Skeletal muscle cell (primary cell): ENCODE measurements around the gene CRELD2.

Experiments used
- DNase-seq: peaks from one replicate; pipeline ENCODE4 v3.0.0-alpha.2; 2010; ENCODE audit warnings: low read depth
- H3K4me3 ChIP-seq: 2 replicates; pipeline ENCODE4 v1.5.1; 2011; ENCODE audit warnings: low read depth, mild to moderate bottlenecking, control low read depth, low read length, moderate library complexity

Gene CRELD2

DNA sequence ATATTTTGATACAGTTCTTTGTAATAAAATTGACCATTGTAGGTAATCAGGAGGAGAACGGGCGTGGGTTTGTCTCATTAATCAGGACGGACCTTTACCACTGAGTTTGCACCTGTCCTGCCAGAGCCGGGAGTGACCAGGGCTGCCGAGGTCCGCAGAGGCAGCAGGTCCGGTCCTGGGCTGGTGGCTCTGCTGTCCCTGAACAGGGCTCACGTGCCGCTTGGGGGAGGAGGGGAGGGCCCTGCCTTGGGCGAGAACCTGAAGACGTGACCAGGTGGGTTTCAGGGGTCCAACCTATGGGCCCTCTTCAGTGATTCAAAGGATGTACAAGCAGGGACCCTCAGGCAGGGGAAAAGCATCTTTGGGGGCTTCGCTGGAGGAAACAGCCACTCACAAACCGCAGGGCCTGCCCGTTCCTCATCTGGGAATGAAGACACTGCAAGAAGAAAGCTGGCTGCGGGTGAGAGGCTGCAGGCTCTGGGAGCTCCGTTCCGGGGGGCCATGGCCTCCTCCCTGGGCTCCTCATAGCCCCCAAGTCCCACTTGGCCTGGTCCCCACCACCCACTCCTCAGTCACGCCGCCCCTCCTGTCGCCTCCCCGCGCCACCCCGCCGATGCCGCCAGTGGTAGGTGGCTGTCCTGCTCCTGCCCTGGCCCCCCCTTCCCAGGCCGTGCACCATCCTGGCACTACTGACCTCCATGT, 9.2 kb downstream of the CRELD2 start:
- no peak overlapping the region for H3K4me3 ChIP-seq
- DNase-seq = no peak

DNA sequence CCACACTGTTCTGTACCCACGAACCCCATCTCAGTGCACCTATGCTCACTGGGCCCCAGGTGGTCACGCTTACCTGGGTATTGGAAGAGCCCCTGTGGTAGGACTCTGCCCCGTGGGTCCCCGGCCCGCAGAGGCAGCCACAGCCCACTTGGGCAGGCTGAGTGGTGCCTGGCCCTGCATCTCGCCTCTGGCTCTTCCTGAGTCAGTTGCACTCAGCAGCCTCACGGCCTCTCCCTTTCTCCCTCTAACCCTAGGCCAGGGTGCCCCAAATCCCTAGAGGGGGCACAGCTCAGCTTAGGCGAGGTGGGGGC, 9.7 kb downstream of the CRELD2 start:
- no peak overlapping the region for H3K4me3 ChIP-seq
- no peak for DNase-seq

DNA sequence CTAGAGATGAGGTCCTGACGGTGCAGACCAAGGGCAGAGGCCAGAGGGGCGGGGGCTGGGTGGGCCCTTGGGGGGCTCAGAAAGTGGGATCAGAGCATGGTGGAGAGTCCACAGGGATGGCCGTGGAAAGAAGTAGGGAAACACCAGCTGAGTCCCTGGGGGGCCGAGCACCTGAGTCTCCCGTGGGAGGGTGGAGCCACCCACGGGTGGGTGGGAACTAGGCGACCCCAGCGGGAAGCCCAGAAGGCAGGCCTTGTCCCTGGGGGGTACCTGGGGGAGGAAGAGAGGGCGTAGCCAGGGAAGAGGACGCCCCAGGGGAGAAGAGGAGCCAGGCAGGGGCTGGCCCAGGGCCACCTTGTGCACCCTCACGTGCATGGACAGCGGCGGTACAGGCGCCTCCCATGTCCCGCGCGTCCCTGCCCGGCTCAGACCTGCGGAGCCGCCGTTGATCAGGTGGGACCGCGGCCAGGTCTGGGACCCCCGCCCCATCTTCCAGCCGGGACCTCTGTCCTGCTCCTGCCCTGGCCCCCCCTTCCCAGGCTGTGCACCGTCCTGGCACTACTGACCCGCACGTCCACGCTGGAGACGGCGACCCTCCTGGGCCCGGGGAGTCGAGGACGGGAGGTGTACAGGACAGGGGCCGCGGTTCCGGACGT, 10.2 kb downstream of the CRELD2 start:
- no peak overlapping the region for H3K4me3 ChIP-seq
- no peak for DNase-seq

DNA sequence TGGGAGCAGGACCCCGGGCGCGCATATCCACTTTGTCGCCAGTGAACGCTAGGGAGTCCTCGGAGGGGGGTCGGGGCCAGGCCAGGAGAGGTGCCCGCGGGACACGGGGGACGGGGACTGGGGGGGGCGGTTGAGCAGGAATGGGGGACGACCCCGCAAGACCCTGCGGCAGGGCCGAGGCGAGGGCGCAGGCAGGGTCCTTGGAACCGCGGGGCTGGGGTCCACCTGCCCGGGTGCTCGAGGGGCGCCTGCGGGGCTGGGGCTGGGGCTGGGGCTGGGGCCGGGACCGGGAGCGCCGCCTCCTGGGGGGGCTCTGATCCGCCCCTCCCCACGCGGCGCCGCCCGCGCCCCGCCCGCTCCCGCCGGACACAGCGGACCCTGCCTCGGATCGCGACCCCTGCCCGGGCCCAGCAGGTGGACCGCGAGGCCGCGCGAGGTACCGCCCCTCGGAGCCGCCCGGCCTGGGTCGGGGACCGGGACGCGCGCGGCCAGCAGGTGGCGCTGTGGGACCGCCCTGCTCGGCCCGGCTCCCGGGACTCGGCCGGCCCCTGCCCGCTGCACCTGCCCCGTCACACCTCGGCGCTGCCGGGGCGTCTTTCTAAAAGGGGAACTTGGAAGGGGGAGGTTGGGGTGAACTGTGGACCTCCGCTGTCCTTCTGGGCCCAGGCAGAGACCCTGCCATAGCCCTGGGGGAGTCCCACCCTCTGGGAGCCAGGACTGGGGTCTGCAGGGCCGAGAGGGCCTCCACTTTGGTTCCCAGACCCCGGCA, 11.0 kb downstream of the CRELD2 start:
- DNase-seq = no peak
- H3K4me3 ChIP-seq = no peak overlapping the region

DNA sequence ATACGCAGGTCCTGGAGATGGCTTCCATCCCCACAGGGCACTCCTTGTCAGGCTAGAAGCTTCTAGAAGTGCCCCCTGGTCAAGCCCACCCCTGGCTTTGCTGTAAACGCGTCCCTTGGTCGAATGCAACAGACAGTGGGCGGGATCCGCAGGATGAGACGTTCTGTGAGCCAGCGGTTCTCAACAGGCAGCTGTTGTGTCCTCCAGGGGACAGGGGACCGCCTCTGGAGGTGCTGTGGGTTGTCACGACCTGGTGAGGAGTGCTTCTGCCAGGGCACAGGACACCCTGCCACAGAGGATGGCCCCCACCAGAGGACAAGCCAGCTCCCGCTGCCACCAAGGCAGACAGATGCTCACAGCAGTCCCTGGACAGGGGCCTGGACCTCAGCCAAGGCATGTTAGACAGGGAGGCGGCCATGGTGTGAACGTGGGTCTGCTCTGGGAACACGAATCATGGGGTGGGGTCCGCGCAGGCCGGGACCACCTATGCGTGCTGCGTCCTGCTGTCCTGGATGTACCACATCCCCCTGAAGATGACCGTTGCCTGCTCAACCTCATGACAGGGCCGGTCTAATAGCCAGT, 11.7 kb downstream of the CRELD2 start:
- DNase-seq = no peak
- H3K4me3 ChIP-seq = no peak overlapping the region

DNA sequence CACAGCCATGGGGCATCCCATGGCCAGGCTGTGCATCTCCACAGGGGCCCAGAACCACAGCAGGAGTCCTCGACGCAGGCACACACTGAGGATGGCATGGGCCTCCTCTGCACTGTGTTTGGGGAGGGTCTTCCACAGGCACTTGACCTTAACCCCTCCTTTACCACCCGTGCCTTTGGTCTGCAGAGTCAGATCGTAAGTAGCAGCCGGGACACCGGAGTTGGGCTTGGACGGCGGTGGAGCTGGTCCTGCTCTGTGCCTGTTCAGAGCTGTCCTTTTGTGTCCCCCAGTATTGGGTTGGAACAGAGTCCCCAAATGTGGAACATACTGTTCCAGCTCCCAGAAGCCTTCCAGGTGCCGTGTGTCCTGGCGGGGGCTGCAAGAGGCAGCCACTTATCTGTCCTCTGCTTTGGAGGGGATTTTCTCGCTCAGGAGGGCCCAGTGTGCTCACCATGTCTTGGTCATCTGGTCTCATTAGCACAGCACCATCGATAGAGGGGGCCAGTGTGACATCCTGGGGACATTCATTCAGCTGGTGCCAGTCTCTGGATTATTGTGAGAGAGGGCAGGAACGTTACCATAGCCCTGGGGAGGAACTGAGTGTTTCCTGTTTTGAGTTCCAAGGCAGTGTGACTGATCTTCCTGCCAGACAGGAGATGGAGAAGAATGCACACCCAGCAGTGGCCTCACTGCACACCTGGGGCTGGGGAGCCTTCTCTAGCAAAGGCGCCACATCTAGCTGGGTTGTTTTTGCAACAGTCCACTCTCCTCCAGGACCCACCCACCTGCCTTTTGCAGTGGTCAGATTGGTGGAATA, 12.4 kb downstream of the CRELD2 start:
- no peak overlapping the region for H3K4me3 ChIP-seq
- DNase-seq = no peak

DNA sequence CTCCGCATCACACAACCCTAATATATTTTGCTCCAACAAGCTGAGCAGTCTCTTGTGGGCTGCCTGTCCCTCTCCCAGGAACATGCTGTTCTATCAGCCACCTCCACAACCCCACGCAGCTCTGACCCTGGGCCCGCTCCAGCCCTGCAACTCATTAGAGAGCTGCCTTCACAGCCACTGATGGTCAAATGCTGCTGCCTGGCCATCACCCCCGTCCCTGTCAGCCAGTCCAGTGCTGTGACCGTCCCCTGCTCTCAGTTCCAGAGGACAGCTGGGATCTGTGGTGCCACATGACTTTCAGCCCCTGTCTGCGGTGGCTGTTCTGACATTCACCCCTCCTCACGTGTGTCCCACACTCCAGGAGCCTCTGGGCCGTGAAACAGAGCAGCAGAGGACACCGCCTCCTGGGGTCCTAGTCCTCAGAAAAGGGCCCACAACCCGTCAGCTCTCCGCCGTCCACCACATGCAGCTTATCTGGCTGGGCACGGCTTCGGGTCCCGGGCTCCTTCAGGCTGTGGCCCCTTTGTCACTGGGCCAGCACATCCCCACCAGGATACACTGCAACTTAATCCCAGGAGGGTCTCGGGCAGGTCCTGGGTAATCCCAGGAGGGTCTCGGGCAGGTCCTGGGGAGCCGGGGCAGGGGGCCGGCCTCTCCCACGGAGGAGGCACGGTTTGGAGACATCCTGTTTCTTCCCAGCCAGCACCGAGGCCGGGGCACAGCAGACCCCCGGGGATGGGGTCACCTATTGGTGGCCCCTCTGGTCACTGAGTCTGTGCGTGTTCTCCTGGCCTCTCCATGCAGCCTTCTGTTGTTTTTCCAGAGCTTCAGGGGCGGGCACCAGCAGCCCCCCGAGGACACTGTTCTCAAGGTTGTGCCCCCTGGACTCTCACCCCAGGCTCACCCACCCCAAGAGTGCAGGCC, 15.1 kb downstream of the CRELD2 start:
- no peak for DNase-seq
- H3K4me3 ChIP-seq = no peak overlapping the region

DNA sequence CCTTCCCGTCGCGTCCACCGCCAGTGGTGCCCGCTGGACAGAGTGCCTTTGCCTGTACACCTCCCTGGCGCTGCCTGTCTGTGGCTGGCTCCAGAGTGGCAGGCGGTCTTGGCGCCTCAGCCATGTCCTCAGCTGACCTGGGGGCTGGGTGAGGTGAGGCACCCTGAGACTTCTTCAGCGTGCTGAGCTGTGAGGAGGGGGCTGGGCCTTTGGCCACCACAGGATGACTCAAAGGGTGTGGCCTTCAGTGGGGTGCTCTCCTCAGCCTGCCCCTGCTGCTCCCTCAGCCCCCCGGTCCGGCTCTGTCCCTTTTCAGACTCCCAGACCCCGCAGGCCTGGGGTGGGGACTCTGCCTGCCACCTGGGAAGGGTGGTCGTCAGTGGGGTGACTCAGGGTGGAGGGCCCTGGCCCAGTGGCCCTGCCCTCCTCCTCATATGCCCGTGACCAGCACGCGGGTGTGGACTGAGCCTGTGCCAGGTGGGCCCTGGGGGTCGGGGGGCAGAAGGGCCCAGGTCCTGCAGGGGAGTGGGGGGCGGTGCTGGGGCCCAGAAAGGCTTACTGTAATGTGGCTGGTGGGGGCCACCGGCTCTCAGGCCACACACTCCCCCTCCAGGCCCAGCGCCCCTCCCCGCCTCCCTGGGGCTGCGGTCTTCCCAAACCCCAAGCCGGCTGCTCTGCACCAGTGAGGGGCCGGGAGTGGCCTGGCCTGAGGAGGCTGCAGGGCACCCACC, 15.9 kb downstream of the CRELD2 start:
- H3K4me3 ChIP-seq = peak overlapping the region; percentile 27
- DNase-seq = no peak

DNA sequence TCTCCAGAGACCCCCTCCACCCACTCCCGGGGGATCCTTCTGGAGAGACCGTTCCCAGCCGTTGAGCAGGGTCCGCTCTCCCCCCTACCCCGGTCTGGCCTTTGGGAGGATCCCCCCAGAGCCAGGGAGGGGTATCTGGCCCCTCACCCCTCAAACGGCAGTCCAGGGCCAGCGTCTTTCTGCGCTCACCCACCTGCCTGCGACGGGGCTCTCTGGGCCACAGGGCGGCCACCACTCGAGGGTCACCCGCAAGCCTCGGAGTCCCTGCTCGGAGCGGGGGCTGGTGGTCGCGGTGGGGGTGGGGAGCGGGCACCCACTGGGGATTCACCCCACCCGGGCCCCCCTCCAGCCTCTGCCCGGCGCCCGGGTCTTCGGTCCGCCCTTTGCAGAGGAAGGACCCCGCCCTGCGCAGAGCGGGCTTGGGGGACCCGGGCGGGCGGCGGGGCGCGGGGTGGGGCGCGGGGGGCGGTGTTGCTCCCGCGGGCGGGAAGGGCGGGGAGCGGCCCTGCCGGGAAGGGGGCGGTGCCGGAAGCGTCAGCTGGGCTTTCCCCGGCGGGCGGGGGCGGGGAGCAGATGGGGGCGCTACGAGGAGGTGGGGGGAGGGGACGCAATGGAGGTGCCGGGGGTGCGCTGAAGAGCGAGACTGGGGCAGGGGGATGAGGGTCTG, 16.6 kb downstream of the CRELD2 start:
- no peak for DNase-seq
- peak overlapping the region; percentile 27 for H3K4me3 ChIP-seq

DNA sequence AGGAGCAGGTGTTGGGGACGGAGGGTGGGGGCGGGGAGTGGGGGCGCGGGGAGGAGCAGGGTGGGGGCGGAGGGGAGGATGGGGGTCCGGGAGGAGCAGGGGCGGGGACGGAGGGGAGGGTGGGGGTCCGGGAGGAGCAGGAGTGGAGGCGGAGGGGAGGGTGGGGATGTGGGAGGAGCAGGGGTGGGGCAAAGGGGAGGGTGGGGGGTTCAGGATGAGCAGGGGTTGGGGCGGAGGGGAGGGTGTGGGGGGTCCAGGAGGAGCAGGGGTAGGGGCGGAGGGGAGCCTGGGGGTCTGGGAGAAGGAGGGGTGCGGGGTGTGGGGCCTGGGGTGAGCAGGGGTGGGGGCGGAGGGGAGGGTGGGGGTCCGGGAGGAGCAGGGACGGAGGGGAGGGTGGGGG, 17.1 kb downstream of the CRELD2 start:
- H3K4me3 ChIP-seq = no peak overlapping the region
- DNase-seq = no peak

DNA sequence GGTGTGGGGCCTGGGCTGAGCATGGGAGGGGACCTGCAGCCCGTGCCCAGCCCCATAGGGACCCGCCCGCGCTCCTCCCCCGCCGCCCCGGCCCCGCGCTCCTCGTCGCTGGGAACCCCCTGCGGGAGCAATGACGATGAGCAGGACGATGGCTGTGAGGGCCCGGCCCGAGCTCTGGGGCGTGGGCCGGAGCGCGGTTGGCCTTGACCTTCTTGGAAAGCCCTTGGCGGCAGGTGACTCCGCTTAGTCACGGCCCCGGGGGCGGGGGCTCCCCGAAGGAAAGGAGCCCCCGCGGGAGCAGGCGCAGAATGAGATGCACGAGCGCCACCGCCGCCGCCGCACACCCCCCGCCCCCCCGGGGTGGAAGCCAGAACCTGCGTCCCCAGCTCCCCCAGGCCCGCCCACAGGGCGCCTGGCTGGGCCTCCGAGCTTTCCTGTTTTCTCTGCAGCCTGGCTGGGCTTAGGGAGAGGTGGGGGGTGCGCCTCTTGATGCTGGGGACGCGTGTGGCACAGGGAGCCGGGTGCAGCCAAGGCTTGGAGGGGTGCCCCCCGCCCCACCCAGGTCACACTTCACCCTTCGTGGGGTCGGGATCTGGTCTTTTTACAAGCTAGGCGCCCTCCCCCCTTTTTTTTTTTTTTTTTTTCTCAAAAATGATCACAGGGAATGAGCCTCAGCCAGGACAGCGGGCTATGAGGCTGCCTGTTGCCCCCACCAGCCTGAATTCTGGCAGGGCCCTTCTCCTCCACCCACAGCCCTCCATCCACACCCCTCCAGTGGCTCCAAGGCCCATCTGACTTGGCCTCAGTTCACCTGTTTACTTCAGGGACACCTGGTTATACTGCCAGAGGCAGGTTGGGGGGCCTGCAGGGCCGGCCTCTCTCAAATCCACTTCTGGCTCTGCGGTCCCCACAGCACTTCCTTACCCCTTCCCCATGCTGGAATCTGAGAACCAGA, 17.9 kb downstream of the CRELD2 start:
- DNase-seq = peak; percentile 36
- peak overlapping the region; percentile 23 for H3K4me3 ChIP-seq

DNA sequence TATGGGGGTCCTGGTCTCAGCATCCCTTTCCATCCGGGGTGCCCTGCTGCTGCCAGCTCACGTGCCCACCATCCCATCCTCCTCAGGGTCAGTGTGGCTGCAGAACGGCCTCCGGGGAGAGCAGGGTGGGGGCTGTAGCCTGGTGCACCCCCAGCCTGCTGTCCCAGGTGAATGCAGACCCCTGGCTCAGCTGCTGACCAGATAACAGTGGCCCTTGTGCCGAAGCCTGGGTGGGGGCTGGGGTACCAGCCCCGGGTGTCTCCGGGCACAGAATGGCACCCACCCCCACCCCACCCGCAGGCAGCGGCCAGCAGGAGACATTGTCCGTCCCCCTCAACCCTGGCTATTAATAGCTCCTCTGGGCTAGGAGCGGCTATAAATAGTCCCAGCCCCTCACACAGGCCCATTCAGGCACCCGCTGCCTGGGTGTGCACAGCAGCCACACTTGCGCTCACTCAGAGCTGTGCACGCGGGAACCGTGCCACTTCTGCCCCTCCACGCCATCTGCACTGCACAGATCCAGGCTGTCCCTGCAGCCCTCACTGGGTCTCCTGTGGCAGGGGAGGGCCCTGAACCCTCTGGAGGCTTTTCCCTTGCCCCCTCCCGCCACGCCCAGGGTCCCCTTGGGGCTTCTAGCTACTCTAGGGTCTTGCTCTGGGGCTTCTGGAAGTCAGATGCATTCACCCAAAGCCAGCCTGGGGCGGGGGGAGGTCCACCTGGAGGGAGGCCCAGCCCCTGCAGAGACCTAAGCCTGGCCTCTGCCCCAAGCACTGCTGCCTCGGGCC, 18.7 kb downstream of the CRELD2 start:
- DNase-seq = no peak
- H3K4me3 ChIP-seq = no peak overlapping the region

DNA sequence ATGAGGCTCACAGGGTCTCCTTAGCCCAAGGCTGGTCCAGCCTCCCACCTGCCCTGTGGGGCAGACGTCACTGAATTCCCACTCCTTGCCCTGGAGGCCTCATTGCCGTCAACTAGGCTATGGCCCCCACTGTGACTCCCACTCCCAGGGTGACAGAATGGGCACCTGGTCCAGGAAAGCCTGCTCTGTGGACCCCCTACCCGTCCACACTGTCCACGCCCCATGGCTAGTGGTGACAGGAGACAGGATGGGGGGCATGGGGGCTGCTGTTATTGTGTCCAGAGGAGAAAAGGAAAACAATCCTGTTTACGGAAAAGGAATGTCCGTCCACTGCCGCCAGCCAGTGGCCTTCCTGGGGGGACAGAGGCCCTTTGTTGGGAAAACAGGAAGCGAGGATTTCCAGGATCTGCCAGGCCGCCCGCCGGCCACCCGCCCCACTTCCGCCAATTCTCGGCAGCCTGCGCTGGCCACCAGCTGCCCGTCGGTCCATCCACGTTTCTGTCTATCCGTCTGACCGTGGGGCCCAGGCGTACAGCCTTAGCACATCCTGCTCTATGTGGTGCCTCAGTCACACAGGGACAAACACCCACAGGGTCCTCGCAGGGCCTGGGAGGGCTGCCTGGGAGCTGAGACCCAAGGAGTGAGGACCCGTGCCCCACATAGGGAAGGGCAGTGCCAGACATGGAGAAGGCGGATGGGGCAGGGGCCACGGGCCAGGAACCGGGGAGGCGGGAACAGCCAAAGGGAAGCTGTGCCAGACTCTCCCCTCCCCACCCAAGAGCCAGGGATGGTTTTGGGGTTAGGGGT, 19.5 kb downstream of the CRELD2 start:
- DNase-seq = no peak
- no peak overlapping the region for H3K4me3 ChIP-seq

DNA sequence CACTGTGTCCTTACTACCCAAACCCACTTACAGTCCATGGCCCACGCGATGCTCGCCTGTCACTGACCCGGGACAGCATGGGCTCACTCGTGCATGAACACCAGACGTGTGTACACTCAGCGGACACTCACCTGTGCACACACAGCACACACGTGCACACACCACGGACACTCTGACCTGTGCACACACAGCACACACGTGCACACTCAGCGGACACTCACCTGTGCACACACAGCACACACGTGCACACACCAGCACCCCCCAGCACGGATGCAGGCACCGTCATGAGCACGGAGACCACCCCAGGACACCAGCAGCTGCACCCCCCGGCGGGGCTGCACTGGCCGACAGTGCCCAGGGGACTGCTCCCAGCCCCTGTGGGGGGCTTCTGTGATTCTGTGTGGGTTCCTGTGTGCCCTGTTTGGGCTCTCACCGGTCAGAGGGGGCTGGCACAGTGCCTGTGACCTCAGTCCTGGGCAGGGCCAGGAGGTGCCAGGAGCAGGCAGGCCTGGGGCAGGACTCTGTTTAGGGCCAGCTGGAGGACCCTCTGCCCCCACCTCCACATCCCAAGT, 20.2 kb downstream of the CRELD2 start:
- no peak for DNase-seq

More for the DNA sequence above, 20.2 kb downstream of the CRELD2 start:
- H3K4me3 ChIP-seq = no peak overlapping the region
